Sciatic nerve (tissue), 2 donors: Measurements from ENCODE around the gene SLC25A45. TPM values are rescaled to one million over a fixed set of nuclear protein-coding genes. Genes with fewer than 3 reads are reported as not detected.

Experiments
- ATAC-seq: fragments of 200-7000 bp; cut with Tn5 transposase; one replicate; pipeline ENCODE4 v1.9.1; 2020; ENCODE audit warnings: mild to moderate bottlenecking, moderate library complexity
- DNase-seq: peaks from one replicate; pipeline ENCODE4 v3.0.0-alpha.2; 2020; ENCODE audit warnings: low spot score
- intact Hi-C: fragments of 100-400 bp; cut with DNase I; formaldehyde crosslinking; loops from one replicate; pipeline ENCODE4 v1.14.2; 2022
- total RNA-seq: library from RNA; stranded (reverse); fragmentation: NEBNext Ultra II Directional; extraction: Animal tissue kit (Norgen Biotek cat#: 25700); gene quantifications from one replicate; pipeline ENCODE4 v1.2.1, GENCODE V29; 2021
- donor health status: DM: no; HTN: no; CAD: no.
- donor health status: DM: no; HTN: no; CAD: no.

SLC25A45 gene, protein sequence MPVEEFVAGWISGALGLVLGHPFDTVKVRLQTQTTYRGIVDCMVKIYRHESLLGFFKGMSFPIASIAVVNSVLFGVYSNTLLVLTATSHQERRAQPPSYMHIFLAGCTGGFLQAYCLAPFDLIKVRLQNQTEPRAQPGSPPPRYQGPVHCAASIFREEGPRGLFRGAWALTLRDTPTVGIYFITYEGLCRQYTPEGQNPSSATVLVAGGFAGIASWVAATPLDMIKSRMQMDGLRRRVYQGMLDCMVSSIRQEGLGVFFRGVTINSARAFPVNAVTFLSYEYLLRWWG
- 12.0 TPM for total RNA-seq

GRCh38 chr11:65382033-65382803 is at the start of gene SLC25A45:
Gene SLC25A45, minus strand, starts transcription at chr11:65382646. Its CDS starts 695 bp downstream, at chr11:65381951.
- DNase-seq (peak; percentile 92), ATAC-seq (peak; percentile 93)

GRCh38 chr11:65431451-65432099 is 49.1 kb upstream of the SLC25A45 start:
- no peak for ATAC-seq
- DNase-seq, result no peak
- intact Hi-C loops, result no loop called here

More at GRCh38 chr11:65382033-65382803, at the start of gene SLC25A45:
- intact Hi-C loops, result loop anchor here (5.0 kb wide), 1 partner anchor 35 kb away; no protein-coding TSS in a partner anchor

- no peak for ATAC-seq
- DNase-seq, result no peak
- intact Hi-C loops, result no loop called here
Observed at GRCh38 chr11:65430406-65431217, 48.2 kb upstream of the SLC25A45 start.

- intact Hi-C loops, result no loop called here
- peak; percentile 22 for ATAC-seq
- DNase-seq, result peak; percentile 83
Observed at GRCh38 chr11:65429724-65430405, 47.4 kb upstream of the SLC25A45 start.

- ATAC-seq, result peak; percentile 27
- intact Hi-C loops, result no loop called here
- DNase-seq, result peak; percentile 57
Observed at GRCh38 chr11:65429068-65429681, 46.7 kb upstream of the SLC25A45 start.

GRCh38 chr11:65428578-65429067 is 46.2 kb upstream of the SLC25A45 start:
- DNase-seq (peak; percentile 67), ATAC-seq (peak; percentile 5)
- intact Hi-C loops, result no loop called here

DNA sequence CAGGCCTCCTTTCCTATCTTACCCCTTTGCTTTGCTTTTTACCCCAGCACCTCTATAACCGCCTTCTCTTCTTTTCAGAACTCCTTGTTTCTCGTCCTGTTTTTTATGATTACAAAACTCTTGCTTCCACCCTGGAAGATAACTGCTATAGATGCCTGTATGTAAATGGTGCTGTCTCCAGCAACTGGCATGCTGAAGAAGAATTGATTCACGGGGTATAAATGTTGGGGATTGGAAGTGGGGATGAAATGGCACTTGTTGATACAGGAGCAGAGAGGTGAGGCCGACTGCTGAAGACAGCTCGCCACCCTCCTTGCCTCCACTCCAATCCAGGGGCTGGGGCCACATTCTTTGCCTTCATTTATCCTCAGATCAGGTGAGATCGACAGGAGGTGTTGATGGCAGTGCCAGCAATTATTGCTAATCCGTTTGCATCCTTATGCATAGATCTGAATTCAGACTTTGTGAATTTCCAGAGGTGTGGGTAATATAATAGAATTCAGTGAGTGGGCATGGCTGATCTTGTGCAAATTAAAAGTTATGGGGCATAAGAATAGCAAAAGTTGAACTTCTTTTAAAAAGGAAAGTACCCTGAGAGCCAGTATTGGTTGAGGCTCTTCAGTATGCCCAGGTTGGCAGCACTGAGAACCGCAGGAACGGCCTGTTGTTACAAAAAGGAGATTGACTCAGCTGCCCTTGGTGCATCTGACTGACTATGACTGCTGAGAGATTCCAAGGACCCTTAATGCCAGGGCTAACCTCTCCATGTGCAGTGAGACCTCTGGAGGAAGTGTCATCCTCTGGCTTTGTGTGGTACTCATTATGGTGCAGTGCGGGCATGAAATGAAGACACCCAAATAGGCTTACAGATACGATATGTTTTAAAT is 45.5 kb upstream of the SLC25A45 start:
- ATAC-seq (peak; percentile 21), DNase-seq (peak; percentile 69)
- intact Hi-C loops, result no loop called here

DNA sequence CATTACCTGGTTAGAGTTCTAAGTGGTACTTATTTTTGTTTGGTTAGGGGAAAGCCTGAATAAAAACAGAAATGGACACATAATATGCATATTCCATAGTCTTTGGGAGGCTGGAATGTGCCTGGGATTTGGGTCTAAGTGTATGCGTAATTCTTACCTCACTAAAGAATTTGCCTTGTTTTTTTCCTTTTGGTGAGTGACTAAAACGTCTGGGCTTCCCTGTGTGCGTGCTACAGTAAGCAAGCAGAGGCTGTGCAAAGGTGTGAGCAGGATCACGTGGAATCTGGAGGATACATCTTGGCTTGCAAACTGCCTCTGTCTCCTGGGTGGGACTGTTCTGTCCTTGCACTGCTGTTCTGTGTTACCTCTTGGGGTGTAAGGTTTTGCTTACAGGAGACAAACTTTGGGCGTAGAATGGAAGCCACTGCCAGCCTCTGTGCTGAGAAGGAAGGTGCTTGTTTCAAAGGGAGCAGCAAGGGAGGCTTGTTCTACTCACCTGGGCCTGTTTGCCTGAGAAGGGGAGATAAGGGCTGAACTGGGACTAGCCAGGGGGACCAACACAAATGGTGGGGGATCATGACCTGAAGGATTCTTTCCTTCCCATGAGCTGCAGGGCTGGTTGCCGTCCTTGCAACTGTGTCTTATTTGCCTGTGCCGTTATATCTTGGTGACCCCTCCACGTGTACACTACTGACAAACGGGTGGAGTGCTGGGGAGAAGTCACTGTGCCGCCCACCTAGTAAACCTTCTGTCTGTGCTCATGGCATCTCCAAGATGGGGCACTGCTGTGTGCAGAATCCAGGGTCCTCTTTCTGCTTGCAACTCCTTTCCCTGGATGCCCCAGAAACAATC is 44.6 kb upstream of the SLC25A45 start:
- ATAC-seq, result no peak
- intact Hi-C loops, result no loop called here
- DNase-seq, result peak; percentile 65

DNA sequence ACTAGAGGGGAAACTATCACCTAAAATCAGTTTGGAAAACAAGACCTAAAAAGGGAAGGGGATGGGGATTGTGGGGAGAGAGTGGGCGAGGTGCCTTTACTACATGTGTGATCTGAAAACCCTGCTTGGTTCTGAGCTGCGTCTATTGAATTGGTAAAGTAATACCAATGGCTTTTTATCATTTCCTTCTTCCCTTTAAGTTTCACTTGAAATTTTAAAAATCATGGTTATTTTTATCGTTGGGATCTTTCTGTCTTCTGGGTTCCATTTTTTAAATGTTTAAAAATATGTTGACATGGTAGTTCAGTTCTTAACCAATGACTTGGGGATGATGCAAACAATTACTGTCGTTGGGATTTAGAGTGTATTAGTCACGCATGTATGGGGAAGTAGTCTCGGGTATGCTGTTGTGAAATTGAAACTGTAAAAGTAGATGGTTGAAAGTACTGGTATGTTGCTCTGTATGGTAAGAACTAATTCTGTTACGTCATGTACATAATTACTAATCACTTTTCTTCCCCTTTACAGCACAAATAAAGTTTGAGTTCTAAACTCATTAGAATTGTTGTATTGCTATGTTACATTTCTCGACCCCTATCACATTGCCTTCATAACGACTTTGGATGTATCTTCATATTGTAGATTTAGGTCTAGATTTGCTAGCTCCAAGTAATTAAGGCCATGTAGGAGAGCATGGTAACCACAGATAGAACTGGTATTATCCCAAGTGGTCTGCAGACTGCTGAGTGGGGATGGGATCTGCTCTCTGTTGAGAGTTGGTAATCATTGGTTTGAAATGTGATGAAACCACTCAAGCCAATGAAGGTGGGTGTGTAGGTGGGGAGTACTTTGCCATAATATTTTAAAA is 43.8 kb upstream of the SLC25A45 start:
- ATAC-seq (no peak), DNase-seq (no peak)
- intact Hi-C loops, result no loop called here

GRCh38 chr11:65425105-65425970 is 42.9 kb upstream of the SLC25A45 start:
- peak; percentile 64 for DNase-seq
- no peak for ATAC-seq
- intact Hi-C loops, result no loop called here

GRCh38 chr11:65424205-65425104 is 42.0 kb upstream of the SLC25A45 start:
- ATAC-seq (no peak), DNase-seq (peak; percentile 86)
- intact Hi-C loops, result no loop called here

DNA sequence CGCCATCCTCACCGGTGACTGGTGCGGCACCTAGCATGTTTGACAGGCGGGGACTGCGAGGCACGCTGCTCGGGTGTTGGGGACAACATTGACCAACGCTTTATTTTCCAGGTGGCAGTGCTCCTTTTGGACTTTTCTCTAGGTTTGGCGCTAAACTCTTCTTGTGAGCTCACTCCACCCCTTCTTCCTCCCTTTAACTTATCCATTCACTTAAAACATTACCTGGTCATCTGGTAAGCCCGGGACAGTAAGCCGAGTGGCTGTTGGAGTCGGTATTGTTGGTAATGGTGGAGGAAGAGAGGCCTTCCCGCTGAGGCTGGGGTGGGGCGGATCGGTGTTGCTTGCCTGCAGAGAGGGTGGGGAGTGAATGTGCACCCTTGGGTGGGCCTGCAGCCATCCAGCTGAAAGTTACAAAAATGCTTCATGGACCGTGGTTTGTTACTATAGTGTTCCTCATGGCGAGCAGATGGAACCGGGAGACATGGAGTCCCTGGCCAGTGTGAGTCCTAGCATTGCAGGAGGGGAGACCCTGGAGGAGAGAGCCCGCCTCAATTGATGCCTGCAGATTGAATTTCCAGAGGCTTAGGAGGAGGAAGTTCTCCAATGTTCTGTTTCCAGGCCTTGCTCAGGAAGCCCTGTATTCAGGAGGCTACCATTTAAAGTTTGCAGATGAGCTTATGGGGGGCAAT is 41.2 kb upstream of the SLC25A45 start:
- intact Hi-C loops, result loop anchor here (2.0 kb wide), 1 partner anchor 83 kb away; no protein-coding TSS in a partner anchor
- ATAC-seq, result no peak
- peak; percentile 60 for DNase-seq
